Calu3 (cell line): ENCODE measurements around the gene TGFBR1. TPM values are rescaled to one million over a fixed set of nuclear protein-coding genes. Genes with fewer than 3 reads are reported as not detected.

Source experiments
- BruUV-seq: library from RNA; stranded (reverse); fragments of 400-500 nt; replicated peaks from 2 replicates; lab custom pipeline; 2021; lab: Mats Ljungman, UMichigan
- CTCF ChIA-PET: fragments of 300-600 bp; sonication (Branson Sonifier 250); formaldehyde crosslinking; loops from one replicate; lab custom pipeline; 2022; ENCODE audit warnings: antibody characterized with exemption; lab: Charles Lee
- DNase-seq: peaks from one replicate; pipeline ENCODE4 v3.0.0; 2022
- H3K27ac Mint-ChIP-seq: one replicate; pipeline ENCODE4 v1.8.0; 2022; ENCODE audit warnings: mixed read lengths; ENCODE audit not compliant: unreplicated experiment
- H3K27me3 Mint-ChIP-seq: one replicate; pipeline ENCODE4 v1.8.0; 2022; ENCODE audit warnings: mixed read lengths; ENCODE audit not compliant: unreplicated experiment
- H3K36me3 Mint-ChIP-seq: one replicate; pipeline ENCODE4 v1.8.0; 2022; ENCODE audit warnings: mild to moderate bottlenecking, moderate library complexity, mixed read lengths; ENCODE audit not compliant: insufficient read depth, unreplicated experiment
- H3K4me1 Mint-ChIP-seq: one replicate; pipeline ENCODE4 v1.8.0; 2022; ENCODE audit warnings: mild to moderate bottlenecking, low read depth, mixed read lengths; ENCODE audit not compliant: unreplicated experiment
- H3K4me3 Mint-ChIP-seq: one replicate; pipeline ENCODE4 v1.8.0; 2022; ENCODE audit warnings: mild to moderate bottlenecking, low read depth, moderate library complexity, mixed read lengths; ENCODE audit not compliant: unreplicated experiment
- H3K9me3 Mint-ChIP-seq: one replicate; pipeline ENCODE4 v1.8.0; 2022; ENCODE audit warnings: low read depth, mixed read lengths; ENCODE audit not compliant: unreplicated experiment
- CTCF ChIP-seq: fragments of 200-600 bp; IDR thresholded peaks from one replicate; pipeline ENCODE4 v1.8.0; 2022; ENCODE audit warnings: antibody characterized with exemption; ENCODE audit not compliant: unreplicated experiment
- intact Hi-C: fragments of 100-400 bp; cut with micrococcal nuclease; formaldehyde crosslinking; loops from one replicate; pipeline ENCODE4 v1.10.0; 2022; ENCODE audit not compliant: unreplicated experiment
- total RNA-seq: library from RNA; stranded (reverse); gene quantifications from 2 replicates; pipeline ENCODE4 v1.2.3, GENCODE V29; 2022

Gene TGFBR1
- total RNA-seq, 1 experiment from 2014 or later = 22.6 TPM

- Mint-ChIP-seq H3K4me3 (no peak overlapping the region), H3K27ac (no peak overlapping the region), H3K27me3 (no peaks in the 10 kb centered on the region), H3K36me3 (peaks cover 5% of the 10 kb centered on the region), H3K4me1 (no peaks in the 10 kb centered on the region), H3K9me3 (no peaks in the 10 kb centered on the region)
- BruUV-seq = no TSS peak
- CTCF ChIA-PET = no interaction called here
- no peak for DNase-seq
- intact Hi-C loops = no loop called here
- TF ChIP-seq CTCF = no peak
Measured at GRCh38 chr9:99128133-99128406, 23.2 kb downstream of the TGFBR1 start.

- DNase-seq = no peak
- Mint-ChIP-seq H3K9me3 (no peaks in the 10 kb centered on the region), H3K27me3 (no peaks in the 10 kb centered on the region), H3K27ac (no peak overlapping the region), H3K4me1 (no peaks in the 10 kb centered on the region), H3K4me3 (no peak overlapping the region), H3K36me3 (peaks cover 5% of the 10 kb centered on the region)
- intact Hi-C loops = no loop called here
- CTCF ChIA-PET = no interaction called here
- no peak for TF ChIP-seq CTCF
- no TSS peak for BruUV-seq
Measured at GRCh38 chr9:99129091-99129490, 24.2 kb downstream of the TGFBR1 start.

- Mint-ChIP-seq H3K9me3 (no peaks in the 10 kb centered on the region), H3K27me3 (no peaks in the 10 kb centered on the region), H3K27ac (no peak overlapping the region), H3K36me3 (peaks cover 5% of the 10 kb centered on the region), H3K4me1 (no peaks in the 10 kb centered on the region), H3K4me3 (no peak overlapping the region)
- no peak for TF ChIP-seq CTCF
- no peak for DNase-seq
- BruUV-seq = no TSS peak
- intact Hi-C loops = no loop called here
- CTCF ChIA-PET = no interaction called here
Measured at GRCh38 chr9:99130069-99130468, 25.2 kb downstream of the TGFBR1 start.

- Mint-ChIP-seq H3K9me3 (no peaks in the 10 kb centered on the region), H3K4me1 (no peaks in the 10 kb centered on the region), H3K4me3 (no peak overlapping the region), H3K36me3 (peaks cover 5% of the 10 kb centered on the region), H3K27ac (no peak overlapping the region), H3K27me3 (no peaks in the 10 kb centered on the region)
- no TSS peak for BruUV-seq
- DNase-seq = no peak
- no peak for TF ChIP-seq CTCF
- intact Hi-C loops = no loop called here
- CTCF ChIA-PET = no interaction called here
Measured at GRCh38 chr9:99133145-99133544, 28.2 kb downstream of the TGFBR1 start.
